ENCODE data around the gene SYNM.

SYNM gene

GRCh38 chr15:99169769-99170311, 65.0 kb downstream of the SYNM start:
- DNase-seq, result no peak

DNA sequence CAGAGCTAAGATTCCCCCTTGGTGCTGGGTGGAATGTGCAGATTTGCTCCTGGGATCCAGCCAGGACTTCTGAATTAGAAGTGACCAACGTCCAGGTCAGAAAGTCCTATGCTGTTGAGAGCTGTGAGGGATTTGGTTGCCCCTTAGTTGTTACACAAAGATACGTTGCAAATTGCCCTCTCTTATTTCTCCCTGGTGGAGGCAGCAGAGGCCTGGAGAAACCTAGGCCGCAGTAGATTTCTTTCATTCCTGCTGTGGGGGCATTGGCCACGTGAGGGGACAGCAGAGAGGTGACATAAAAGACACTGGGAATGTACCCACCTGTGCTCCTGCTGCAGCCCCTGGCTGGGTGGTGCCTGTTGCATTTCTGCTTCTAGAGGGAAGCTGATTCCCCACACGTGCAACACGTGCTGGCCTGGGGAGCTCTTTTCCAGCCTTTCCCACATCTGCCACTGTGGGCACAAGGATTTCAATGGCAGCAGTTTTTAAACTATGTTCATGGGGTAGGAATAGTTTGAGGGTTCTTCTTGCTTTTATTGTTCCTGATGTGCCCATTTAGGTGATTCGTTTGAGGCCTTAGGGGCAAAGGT, 65.7 kb downstream of the SYNM start:
- no peak for DNase-seq

GRCh38 chr15:99172171-99172570, 67.3 kb downstream of the SYNM start:
- DNase-seq, result no peak

DNA sequence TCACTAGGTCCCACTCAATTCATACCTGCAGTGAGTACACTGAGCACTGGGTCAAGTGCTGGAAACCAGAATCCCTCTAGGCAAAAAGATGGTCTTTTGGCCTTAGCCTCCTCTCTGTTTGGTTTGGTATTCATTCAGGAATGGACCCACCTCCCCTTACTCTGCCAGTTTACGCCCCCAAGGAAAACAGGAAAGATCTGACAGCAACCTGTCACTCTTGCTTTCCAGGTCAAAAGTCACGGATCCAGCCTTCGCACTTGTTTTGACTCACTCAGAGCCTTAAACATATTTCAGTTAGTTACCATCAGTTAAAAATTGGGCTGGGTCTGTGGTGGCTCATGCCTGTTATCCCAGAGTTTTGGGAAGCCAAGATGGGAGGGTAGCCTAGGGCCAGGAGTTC, 68.1 kb downstream of the SYNM start:
- no peak for DNase-seq

GRCh38 chr15:99174567-99175395, 69.9 kb downstream of the SYNM start:
- DNase-seq, result no peak

- no peak for DNase-seq
Observed at GRCh38 chr15:99176757-99177156, 71.9 kb downstream of the SYNM start.

GRCh38 chr15:99177679-99178078, 72.8 kb downstream of the SYNM start:
- no peak for DNase-seq

DNA sequence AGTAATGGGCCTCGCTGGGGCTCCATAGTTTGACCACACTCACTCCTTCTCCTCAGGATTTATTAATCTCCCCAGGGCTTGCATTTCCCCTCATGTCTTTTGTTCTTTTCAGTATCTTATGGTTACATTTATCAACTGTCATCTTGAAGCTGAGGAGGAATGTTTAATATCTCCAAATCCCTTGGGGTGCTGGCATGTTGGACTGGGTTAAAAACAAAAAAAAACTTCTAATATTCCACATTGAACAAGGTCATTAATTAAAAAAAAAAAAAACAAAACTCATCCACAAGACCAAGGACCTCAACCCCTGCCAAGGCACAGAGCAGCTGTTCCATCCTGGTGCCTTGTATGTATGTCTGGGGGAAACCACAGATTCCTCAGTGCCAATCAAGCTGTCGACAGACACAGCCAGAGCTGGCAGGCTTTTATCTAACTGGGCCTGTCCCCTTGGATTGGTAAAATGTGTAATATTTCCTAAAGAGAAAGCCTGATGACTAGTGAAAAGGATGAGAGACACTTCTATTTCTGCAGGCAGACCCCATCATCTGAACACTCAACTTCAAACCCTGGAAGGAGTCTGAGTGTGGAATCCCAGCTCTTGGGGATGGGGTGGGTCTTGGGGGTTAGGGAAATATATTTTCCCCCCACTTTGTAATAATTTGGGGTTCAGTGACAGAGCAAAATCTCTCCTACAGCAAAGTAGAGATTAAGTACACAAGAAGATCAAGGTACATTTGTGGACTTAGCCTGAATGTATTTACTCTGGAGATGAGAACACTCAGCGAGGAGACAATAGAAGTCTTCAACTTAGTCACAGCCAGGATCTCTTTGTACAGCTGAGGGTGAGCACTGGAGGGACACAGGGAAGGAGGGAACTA, 75.4 kb downstream of the SYNM start:
- no peak for DNase-seq

- no peak for DNase-seq
Observed at GRCh38 chr15:99180964-99181306, 76.1 kb downstream of the SYNM start.

DNA sequence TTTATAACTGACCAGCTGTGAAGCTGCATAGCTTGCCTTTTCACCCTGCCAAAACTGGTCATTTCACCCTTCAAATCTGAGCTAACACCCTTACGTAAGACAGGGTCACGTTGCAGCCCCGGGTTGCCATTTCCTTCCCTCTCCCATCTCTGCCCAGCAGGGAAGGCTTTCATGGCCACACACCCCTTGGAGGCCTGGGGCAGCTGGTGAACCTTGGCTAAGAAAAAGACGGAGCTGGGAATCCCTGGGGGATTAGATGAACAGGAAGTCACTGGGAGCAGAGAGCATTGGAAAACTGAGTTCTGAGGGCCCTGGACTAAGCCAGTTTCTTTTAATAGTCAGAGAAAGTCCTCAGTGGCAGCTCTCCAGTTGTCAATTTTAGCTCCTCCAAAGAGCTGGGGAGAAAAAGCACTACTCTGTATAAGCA, 76.7 kb downstream of the SYNM start:
- no peak for DNase-seq

GRCh38 chr15:99182791-99183190, 77.9 kb downstream of the SYNM start:
- no peak for DNase-seq
